HCT116 (cell line): Measurements from ENCODE around the gene PARP8. TPM values are rescaled to one million over a fixed set of nuclear protein-coding genes. Genes with fewer than 3 reads are reported as not detected.

Experiments used
- ATAC-seq: fragments of 200-7000 bp; cut with Tn5 transposase; 2 replicates; pipeline ENCODE4 v1.9.1; 2020; ENCODE audit warnings: mild to moderate bottlenecking, moderate library complexity
- BruUV-seq: library from RNA; stranded (reverse); fragments of 400-500 nt; replicated peaks from 2 replicates; lab custom pipeline; 2021; lab: Mats Ljungman, UMichigan
- CTCF ChIA-PET: fragments of 300-600 bp; sonication (Branson Sonifier 250); formaldehyde crosslinking; loops from one replicate; lab custom pipeline; 2021; ENCODE audit warnings: antibody characterized with exemption; lab: Charles Lee
- POLR2A ChIA-PET: fragments of 300-600, 350-600 bp; sonication (Branson Sonifier 250); formaldehyde crosslinking; loops from one replicate; lab custom pipeline; 2021; ENCODE audit warnings: antibody characterized with exemption; lab: Charles Lee
- RAD21 ChIA-PET, 2 experiments: fragments of 300-600 bp; sonication (Branson Sonifier 250); formaldehyde crosslinking; loops; one replicate each; lab custom pipeline; 2023; ENCODE audit warnings: low total read pairs in 2 of 2; ENCODE audit not compliant: uncharacterized antibody in 2 of 2, unreplicated experiment in 2 of 2, low non-redundant PET in 1 of 2; lab: Charles Lee
- DNase-seq: peaks from one replicate; pipeline ENCODE4 v3.0.0-alpha.2; 2010; ENCODE audit warnings: low read depth, low spot score
- H2AFZ ChIP-seq: fragments of 200-600 bp; shearing (Covaris generic), sonication (generic); 2 replicates; pipeline ENCODE4 v1.6.1; 2017; ENCODE audit warnings: low read depth, mixed run types, mixed read lengths, antibody characterized with exemption, low read length; ENCODE audit not compliant: poor library complexity, severe bottlenecking
- H3K27ac ChIP-seq: 2 replicates; pipeline ENCODE4 v1.5.1; 2012; ENCODE audit warnings: low read depth, low read length
- H3K27me3 ChIP-seq: fragments of 200-600 bp; sonication (generic); 2 replicates; pipeline ENCODE4 v1.6.1; 2016; ENCODE audit warnings: mixed run types, low read length, mixed read lengths; ENCODE audit not compliant: insufficient read depth
- H3K36me3 ChIP-seq, 2 experiments: fragments of 200-500 bp in 1 of 2; fragments of 200-600 bp in 1 of 2; sonication (Bioruptor generic) in 1 of 2; sonication (generic) in 1 of 2; 2 replicates each; pipeline versions ENCODE4 v1.5.1 to v1.6.1; 2014 to 2016; ENCODE audit warnings: low read length in 2 of 2, inconsistent platforms in 1 of 2, mixed read lengths in 1 of 2, mixed run types in 1 of 2; ENCODE audit not compliant: insufficient read depth in 2 of 2, control insufficient read depth in 1 of 2
- H3K4me1 ChIP-seq, 2 experiments: fragments of 200-600 bp in 1 of 2; sonication (generic) in 1 of 2; 2 replicates each; pipeline versions ENCODE4 v1.5.1 to v1.6.1; 2012 to 2017; ENCODE audit warnings: low read length in 2 of 2, inconsistent platforms in 1 of 2, mild to moderate bottlenecking in 1 of 2, mixed read lengths in 1 of 2, mixed run types in 1 of 2, moderate library complexity in 1 of 2; ENCODE audit not compliant: insufficient read depth in 2 of 2, control insufficient read depth in 1 of 2
- H3K4me2 ChIP-seq: fragments of 200-600 bp; sonication (generic); 2 replicates; pipeline ENCODE4 v1.6.1; 2017; ENCODE audit warnings: mixed run types, low read length, mixed read lengths
- H3K4me3 ChIP-seq, 2 experiments: fragments of 200-600 bp in 1 of 2; sonication (generic) in 1 of 2; replicated peaks in 1 of 2; 2 replicates each; pipeline ENCODE4 v1.5.1; 2011 to 2016; ENCODE audit warnings: low read length in 2 of 2, control low read depth in 1 of 2, low read depth in 1 of 2, mild to moderate bottlenecking in 1 of 2, mixed read lengths in 1 of 2, mixed run types in 1 of 2
- H3K79me2 ChIP-seq: fragments of 200-600 bp; sonication (generic); 2 replicates; pipeline ENCODE4 v1.6.1; 2017; ENCODE audit warnings: mild to moderate bottlenecking, mixed run types, low read length, moderate library complexity, mixed read lengths; ENCODE audit not compliant: insufficient read depth
- H3K9ac ChIP-seq: fragments of 200-600 bp; sonication (generic); 2 replicates; pipeline ENCODE4 v1.6.1; 2016; ENCODE audit warnings: low read length, mixed read lengths
- H3K9me2 ChIP-seq: fragments of 200-600 bp; sonication (generic), shearing (Covaris generic); 2 replicates; pipeline ENCODE4 v1.6.1; 2017; ENCODE audit warnings: mixed run types, mild to moderate bottlenecking, moderate library complexity; ENCODE audit not compliant: insufficient read depth
- H3K9me3 ChIP-seq, 2 experiments: fragments of 200-500 bp in 1 of 2; fragments of 200-600 bp in 1 of 2; sonication (Bioruptor generic) in 1 of 2; sonication (generic) in 1 of 2; 2 replicates each; pipeline ENCODE4 v1.6.1; 2014 to 2017; ENCODE audit warnings: low read length in 2 of 2, mixed read lengths in 2 of 2, inconsistent platforms in 1 of 2, low read depth in 1 of 2, mild to moderate bottlenecking in 1 of 2, mixed run types in 1 of 2, moderate library complexity in 1 of 2; ENCODE audit not compliant: control insufficient read depth in 1 of 2, insufficient read depth in 1 of 2
- H4K20me1 ChIP-seq: fragments of 200-600 bp; sonication (generic), shearing (Covaris generic); 2 replicates; pipeline ENCODE4 v1.6.1; 2017; ENCODE audit warnings: mixed run types, mild to moderate bottlenecking, moderate library complexity; ENCODE audit not compliant: insufficient read depth
- CEBPB ChIP-seq: IDR thresholded peaks from 2 replicates; pipeline ENCODE4 v1.6.1; 2012; ENCODE audit warnings: low read depth
- EZH2phosphoT487 ChIP-seq: fragments of 200-600 bp; IDR thresholded peaks from 2 replicates; pipeline ENCODE4 v1.6.1; 2018; ENCODE audit warnings: antibody characterized with exemption, borderline replicate concordance
- JUND ChIP-seq: IDR thresholded peaks from 2 replicates; pipeline ENCODE4 v1.6.1; 2012
- POLR2AphosphoS5 ChIP-seq: IDR thresholded peaks from 2 replicates; pipeline ENCODE4 v1.6.1; 2011; ENCODE audit warnings: mild to moderate bottlenecking, low read depth, low read length, moderate library complexity
- SIN3A ChIP-seq: IDR thresholded peaks from 2 replicates; pipeline ENCODE4 v1.6.1; 2012; ENCODE audit warnings: low read depth
- SRF ChIP-seq: IDR thresholded peaks from 2 replicates; pipeline ENCODE4 v1.6.1; 2012; ENCODE audit warnings: low read depth
- YY1 ChIP-seq: IDR thresholded peaks from 2 replicates; pipeline ENCODE4 v1.6.1; 2011; ENCODE audit warnings: low read length, low read depth, moderate library complexity, mild to moderate bottlenecking; ENCODE audit not compliant: insufficient replicate concordance; ENCODE audit errors: extremely low read depth
- ZNF274 ChIP-seq: fragments of 200-500 bp; sonication (Bioruptor generic); IDR thresholded peaks from 2 replicates; pipeline ENCODE4 v1.6.1; 2014; ENCODE audit warnings: mild to moderate bottlenecking, low read depth, low read length, inconsistent platforms
- intact Hi-C: fragments of 100-400 bp; cut with micrococcal nuclease; formaldehyde crosslinking; loops from 2 replicates; pipeline ENCODE4 v1.10.0; 2022
- total RNA-seq: library from RNA; stranded (reverse); gene quantifications from one replicate; pipeline ENCODE4 v1.2.1, GENCODE V29; 2021; ENCODE audit not compliant: unreplicated experiment
- TF ChIP-seq, protein P1 (sequence below), 3 experiments: fragments of 200-600 bp in 1 of 3; sonication (generic) in 1 of 3; IDR thresholded peaks in 2 of 3; conservative IDR thresholded peaks in 1 of 3; 2 replicates each; pipeline ENCODE4 v1.5.1; 2012 to 2017; ENCODE audit warnings: low read depth in 2 of 3, low read length in 2 of 3, antibody characterized with exemption in 1 of 3, borderline replicate concordance in 1 of 3, control low read depth in 1 of 3, mild to moderate bottlenecking in 1 of 3, mixed read lengths in 1 of 3, mixed run types in 1 of 3, moderate library complexity in 1 of 3; ENCODE audit not compliant: insufficient read depth in 1 of 3
- TF ChIP-seq, protein P2 (sequence below): IDR thresholded peaks from 2 replicates; pipeline ENCODE4 v1.6.1; 2012

Gene PARP8
- total RNA-seq, 1 experiment from 2014 or later: 19.0 TPM

DNA sequence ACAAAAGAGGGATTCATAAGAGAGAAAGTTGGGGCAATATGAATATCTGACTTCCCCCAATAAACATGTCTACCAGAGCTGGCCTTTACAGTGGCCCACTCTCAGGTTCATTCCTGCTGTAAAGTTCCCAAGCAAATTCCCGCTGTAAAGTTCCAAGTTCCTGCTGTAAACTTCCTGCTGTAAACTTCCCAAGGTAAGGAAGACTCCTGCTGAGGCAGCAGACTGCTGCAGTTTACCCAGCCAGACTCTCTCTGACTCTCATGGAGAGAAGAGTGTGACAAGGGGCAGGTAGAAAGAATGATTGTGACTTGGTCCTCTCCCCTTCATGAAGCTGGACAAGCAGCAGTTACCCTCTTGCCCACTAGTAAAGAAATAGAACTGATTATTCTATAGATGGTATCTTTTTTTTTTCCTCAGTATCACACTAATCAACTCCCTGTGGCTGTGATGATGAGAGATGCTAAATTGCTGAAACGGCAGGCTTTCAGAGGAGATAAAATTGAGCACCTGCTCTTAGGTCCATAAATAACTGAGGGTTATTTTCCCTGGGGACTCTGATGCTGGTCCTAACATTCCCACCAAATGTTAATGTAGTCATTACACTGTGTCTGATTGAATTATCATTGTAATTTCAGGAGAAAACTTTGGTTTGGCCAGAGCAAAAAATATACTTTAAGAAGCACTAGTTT is 220.4 kb downstream of the PARP8 start:
- ATAC-seq (no peak), DNase-seq (no peak)
- Histone ChIP-seq H3K36me3 (no peaks in the 10 kb centered on the region), H3K4me1 (no peaks in the 10 kb centered on the region), H3K79me2 (no peaks in the 10 kb centered on the region), H3K4me2 (no peak overlapping the region), H3K27me3 (no peaks in the 10 kb centered on the region; the same call in 1 of the 2 replicates), H3K9ac (no peak overlapping the region), H2AFZ (no peak overlapping the region), H3K27ac (no peak overlapping the region), H4K20me1 (no peaks in the 10 kb centered on the region), H3K9me3 (no peaks in the 10 kb centered on the region), H3K9me2 (no peaks in the 10 kb centered on the region), H3K4me3 (no peak overlapping the region)
- POLR2A ChIA-PET: no interaction called here
- RAD21 ChIA-PET: no interaction called here
- TF ChIP-seq, protein P1, sequence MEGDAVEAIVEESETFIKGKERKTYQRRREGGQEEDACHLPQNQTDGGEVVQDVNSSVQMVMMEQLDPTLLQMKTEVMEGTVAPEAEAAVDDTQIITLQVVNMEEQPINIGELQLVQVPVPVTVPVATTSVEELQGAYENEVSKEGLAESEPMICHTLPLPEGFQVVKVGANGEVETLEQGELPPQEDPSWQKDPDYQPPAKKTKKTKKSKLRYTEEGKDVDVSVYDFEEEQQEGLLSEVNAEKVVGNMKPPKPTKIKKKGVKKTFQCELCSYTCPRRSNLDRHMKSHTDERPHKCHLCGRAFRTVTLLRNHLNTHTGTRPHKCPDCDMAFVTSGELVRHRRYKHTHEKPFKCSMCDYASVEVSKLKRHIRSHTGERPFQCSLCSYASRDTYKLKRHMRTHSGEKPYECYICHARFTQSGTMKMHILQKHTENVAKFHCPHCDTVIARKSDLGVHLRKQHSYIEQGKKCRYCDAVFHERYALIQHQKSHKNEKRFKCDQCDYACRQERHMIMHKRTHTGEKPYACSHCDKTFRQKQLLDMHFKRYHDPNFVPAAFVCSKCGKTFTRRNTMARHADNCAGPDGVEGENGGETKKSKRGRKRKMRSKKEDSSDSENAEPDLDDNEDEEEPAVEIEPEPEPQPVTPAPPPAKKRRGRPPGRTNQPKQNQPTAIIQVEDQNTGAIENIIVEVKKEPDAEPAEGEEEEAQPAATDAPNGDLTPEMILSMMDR (IDR thresholded peaks at IDR 0.05 in 2 of 3, conservative IDR thresholded peaks at IDR 0.05 in 1 of 3; ENCODE audit: borderline replicate concordance in 1 of 3, insufficient read depth in 1 of 3, low read depth in 2 of 3, low read length in 2 of 3): no peak
- TF ChIP-seq, protein P2, sequence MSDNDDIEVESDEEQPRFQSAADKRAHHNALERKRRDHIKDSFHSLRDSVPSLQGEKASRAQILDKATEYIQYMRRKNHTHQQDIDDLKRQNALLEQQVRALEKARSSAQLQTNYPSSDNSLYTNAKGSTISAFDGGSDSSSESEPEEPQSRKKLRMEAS: no peak
- no peak for TF ChIP-seq YY1
- TF ChIP-seq JUND: no peak
- TF ChIP-seq ZNF274: no peak
- TF ChIP-seq POLR2AphosphoS5: no peak
- TF ChIP-seq SRF: no peak
- TF ChIP-seq EZH2phosphoT487: no peak
- TF ChIP-seq CEBPB: no peak
- TF ChIP-seq SIN3A: no peak
- intact Hi-C loops: no loop called here
- CTCF ChIA-PET: no interaction called here
- BruUV-seq: no TSS peak
